GM04503 (cell line): ENCODE measurements around the gene PANX2.

Experiments used
- DNase-seq: peaks from one replicate; pipeline ENCODE4 v3.0.0-alpha.2; 2012; ENCODE audit warnings: low read depth

PANX2 gene

DNA sequence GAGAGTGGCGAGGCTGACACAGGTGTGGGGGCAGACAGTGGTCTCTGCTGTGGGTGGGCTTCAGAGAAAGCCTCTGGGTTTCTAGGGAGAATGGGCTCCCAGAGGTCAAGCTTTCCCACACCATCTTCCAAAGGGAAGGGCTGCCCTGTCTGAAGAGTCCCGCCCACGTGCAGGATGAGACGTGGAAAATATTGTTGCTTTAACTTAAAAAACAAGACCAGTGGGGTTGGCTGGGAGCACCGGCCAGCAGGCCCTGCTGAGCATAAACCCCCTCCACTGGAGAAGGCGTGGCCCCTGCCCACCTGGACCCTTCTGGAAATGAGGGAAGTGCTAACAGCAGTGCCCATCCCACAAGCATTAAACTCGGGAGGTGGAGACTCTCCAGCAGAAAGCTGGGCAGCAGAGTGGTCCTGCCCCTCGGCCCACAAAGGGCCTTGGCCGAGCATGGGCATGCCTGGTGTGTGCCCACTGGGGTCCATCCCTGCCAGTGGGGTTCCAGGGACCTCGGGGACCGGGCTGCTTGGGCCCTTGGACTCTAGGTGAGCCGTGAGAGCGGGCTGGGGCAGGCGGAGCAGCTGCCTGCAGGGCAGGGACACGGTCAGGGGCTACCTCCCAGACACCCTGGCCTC is 45.6 kb downstream of the PANX2 start:
- no peak for DNase-seq

DNA sequence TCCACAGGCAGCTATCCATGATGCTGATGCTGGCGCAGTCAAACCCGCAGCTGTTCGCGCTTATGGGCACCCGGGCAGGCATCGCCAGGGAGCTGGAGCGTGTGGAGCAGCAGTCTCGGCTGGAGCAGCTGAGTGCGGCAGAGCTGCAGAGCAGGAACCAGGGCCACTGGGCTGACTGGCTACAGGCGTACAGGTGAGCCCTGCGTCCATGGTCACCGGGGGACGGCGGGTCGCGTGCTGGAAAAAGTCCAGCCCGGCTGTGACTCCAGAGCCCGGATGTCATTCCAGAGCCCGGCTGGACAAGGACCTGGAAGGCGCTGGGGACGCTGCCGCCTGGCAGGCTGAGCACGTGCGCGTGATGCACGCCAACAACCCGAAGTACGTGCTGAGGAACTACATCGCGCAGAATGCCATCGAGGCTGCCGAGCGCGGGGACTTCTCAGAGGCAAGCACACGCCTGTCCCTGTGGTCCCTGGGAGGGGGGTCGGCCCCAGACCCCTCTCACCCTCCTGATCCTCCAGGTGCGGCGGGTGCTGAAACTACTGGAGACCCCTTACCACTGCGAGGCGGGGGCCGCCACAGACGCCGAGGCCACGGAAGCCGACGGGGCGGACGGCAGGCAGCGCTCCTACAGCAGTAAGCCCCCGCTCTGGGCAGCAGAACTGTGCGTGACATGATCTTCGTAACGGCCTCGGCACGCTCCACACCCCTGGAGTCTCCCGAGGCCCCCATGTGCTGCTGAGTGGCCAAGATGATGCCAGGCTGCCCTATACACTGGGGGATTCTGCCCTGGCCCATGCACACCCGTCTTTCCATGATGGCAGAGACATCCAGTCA is 46.4 kb downstream of the PANX2 start:
- DNase-seq = no peak

GRCh38 chr22:50217543-50218152 is 47.1 kb downstream of the PANX2 start:
- no peak for DNase-seq

DNA sequence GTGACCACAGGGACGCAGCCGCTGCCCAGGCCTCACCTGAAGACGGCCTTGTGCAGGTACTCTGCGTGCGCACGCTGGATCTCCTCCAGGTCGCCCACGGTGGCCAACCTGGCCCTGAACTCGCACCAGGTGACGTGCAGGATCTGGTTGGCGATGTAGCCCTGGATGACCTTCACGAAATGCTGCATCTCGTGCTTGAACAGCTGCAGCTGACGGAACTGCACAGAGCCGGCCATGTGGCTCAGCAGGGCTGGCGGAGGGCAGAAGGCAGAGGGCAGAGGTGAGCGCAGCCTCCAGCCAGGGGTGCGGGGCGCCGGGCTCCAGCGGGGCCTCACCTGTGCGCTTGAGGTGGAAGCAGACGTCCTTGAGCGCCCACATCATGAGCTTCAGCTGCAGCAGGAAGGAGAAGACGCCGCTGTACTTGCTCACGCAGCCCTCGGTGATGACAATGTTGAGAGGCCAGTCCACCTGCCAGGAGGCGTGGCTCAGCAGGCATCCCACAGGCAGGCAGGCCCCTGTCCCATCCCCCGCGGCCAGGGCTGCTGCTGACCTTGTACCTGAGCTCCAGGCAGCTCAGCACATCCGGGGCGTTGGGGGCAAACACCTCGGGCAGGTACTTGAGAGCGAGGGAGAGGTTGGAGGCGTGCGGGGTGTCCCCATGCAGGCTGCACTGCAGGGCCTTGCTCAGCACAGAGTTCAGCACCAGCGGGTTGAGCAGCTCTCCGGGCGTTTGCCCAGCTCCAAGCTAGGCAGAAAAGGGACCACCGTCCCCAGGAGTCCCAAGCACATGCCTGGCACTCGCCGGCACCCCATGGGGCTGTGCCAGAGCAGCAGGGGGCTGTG is 47.8 kb downstream of the PANX2 start:
- no peak for DNase-seq

DNA sequence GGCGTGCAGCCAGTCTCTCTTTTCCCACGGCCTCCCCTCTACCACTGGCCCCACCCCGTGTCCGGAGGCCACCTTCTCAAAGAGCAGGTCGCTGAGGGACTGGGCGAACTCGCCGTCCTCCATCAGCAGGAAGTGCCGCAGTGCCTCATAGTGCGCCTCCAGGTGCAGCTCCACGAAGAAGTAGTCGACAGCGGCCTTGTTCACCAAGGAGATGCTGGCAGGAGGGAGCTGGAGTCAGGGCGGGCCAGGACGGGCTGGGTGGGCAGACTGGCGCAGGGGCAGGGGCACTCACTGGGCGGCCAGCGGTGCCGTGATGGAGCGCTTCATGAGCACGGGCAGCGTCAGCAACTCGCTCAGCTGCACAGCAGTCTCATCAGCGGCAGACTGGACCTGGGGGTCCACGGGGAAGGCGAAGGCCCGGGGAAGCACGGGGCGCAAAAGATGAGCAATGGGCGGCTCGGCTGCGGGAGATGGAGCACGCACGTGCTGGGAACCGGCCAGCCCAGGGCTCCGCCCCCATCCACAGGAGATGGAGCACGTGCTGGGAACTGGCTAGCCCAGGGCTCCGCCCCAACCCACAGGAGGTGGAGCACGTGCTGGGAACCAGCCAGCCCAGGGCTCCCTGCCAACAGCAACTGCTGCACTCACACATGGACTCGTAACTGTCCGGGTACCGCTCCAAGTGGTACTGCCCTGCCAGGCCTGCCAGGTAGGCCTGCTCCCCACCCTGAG is 48.6 kb downstream of the PANX2 start:
- DNase-seq = no peak

GRCh38 chr22:50219800-50220602 is 49.5 kb downstream of the PANX2 start:
- no peak for DNase-seq

- no peak for DNase-seq
Measured at GRCh38 chr22:50220603-50221409, 50.3 kb downstream of the PANX2 start.

GRCh38 chr22:50221410-50222300 is 51.1 kb downstream of the PANX2 start:
- no peak for DNase-seq

GRCh38 chr22:50222508-50222907 is 52.0 kb downstream of the PANX2 start:
- DNase-seq = no peak

DNA sequence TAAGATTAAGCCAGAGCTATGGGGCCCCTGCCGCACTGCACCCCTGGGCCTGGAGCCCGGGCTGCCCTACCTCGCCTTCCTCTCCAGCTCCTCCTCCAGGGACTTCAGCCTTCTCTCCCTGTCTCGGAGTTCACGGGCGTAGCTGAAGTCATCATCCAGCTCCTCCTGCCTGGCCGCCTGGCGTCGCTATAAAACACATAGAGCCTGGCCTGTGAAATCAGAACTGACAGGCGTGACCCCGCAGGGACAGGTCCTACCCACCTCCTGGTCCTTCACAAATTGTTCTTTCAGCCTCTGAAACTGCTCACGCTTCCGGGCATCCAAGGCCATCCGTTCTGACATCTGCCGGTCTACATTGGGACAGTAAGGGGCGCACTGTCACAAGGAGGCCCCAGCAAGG is 53.5 kb downstream of the PANX2 start:
- DNase-seq = no peak

- DNase-seq = no peak
Measured at GRCh38 chr22:50225200-50225969, 54.9 kb downstream of the PANX2 start.

GRCh38 chr22:50226063-50226874 is 55.7 kb downstream of the PANX2 start:
- no peak for DNase-seq

- DNase-seq = no peak
Measured at GRCh38 chr22:50226875-50227165, 56.3 kb downstream of the PANX2 start.

GRCh38 chr22:50227579-50228215 is 57.2 kb downstream of the PANX2 start:
- no peak for DNase-seq

GRCh38 chr22:50228366-50228765 is 57.8 kb downstream of the PANX2 start:
- DNase-seq = no peak

GRCh38 chr22:50229370-50229769 is 58.8 kb downstream of the PANX2 start:
- DNase-seq = no peak
